ENCODE data around the gene ENTPD5.

DNA sequence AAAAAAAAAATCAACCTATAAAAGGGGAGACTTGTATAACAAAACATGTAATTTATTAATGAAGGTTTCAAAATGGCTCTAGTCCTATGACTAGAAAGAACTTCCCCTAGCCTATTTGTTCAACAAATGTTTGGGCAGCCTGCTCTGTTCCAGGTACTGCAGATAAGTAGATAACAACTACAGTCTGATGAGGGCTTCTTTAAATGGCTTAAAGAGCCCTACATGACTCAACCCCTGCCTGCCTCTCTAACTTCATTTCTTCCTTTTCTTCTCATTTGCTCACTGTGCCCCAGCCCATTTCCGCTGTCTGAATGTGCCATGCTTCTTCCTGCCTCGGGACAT is 43.7 kb upstream of the ENTPD5 start:
- TF ChIP-seq, protein P1, sequence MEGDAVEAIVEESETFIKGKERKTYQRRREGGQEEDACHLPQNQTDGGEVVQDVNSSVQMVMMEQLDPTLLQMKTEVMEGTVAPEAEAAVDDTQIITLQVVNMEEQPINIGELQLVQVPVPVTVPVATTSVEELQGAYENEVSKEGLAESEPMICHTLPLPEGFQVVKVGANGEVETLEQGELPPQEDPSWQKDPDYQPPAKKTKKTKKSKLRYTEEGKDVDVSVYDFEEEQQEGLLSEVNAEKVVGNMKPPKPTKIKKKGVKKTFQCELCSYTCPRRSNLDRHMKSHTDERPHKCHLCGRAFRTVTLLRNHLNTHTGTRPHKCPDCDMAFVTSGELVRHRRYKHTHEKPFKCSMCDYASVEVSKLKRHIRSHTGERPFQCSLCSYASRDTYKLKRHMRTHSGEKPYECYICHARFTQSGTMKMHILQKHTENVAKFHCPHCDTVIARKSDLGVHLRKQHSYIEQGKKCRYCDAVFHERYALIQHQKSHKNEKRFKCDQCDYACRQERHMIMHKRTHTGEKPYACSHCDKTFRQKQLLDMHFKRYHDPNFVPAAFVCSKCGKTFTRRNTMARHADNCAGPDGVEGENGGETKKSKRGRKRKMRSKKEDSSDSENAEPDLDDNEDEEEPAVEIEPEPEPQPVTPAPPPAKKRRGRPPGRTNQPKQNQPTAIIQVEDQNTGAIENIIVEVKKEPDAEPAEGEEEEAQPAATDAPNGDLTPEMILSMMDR (IDR thresholded peaks at IDR 0.05; ENCODE audit: low read depth, low read length, missing input control) = no peak
- TF ChIP-seq, protein P2, sequence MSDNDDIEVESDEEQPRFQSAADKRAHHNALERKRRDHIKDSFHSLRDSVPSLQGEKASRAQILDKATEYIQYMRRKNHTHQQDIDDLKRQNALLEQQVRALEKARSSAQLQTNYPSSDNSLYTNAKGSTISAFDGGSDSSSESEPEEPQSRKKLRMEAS (IDR thresholded peaks at IDR 0.05) = no peak
- TF ChIP-seq, protein P3, sequence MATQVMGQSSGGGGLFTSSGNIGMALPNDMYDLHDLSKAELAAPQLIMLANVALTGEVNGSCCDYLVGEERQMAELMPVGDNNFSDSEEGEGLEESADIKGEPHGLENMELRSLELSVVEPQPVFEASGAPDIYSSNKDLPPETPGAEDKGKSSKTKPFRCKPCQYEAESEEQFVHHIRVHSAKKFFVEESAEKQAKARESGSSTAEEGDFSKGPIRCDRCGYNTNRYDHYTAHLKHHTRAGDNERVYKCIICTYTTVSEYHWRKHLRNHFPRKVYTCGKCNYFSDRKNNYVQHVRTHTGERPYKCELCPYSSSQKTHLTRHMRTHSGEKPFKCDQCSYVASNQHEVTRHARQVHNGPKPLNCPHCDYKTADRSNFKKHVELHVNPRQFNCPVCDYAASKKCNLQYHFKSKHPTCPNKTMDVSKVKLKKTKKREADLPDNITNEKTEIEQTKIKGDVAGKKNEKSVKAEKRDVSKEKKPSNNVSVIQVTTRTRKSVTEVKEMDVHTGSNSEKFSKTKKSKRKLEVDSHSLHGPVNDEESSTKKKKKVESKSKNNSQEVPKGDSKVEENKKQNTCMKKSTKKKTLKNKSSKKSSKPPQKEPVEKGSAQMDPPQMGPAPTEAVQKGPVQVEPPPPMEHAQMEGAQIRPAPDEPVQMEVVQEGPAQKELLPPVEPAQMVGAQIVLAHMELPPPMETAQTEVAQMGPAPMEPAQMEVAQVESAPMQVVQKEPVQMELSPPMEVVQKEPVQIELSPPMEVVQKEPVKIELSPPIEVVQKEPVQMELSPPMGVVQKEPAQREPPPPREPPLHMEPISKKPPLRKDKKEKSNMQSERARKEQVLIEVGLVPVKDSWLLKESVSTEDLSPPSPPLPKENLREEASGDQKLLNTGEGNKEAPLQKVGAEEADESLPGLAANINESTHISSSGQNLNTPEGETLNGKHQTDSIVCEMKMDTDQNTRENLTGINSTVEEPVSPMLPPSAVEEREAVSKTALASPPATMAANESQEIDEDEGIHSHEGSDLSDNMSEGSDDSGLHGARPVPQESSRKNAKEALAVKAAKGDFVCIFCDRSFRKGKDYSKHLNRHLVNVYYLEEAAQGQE (IDR thresholded peaks at IDR 0.05) = no peak

Data from liver (tissue), 2 donors.